HL-60 (cell line): ENCODE data around the gene AIFM1.

Experiments used
- DNase-seq, 2 experiments: peaks; one replicate each; pipeline ENCODE4 v3.0.0-alpha.2; 2010 to 2020; ENCODE audit warnings: low read depth in 1 of 2, low spot score in 1 of 2
- H3K27ac ChIP-seq: fragments of 250-450 bp; sonication (Bioruptor Pico); replicated peaks from 2 replicates; pipeline ENCODE4 v1.5.1; 2020; ENCODE audit warnings: mild to moderate bottlenecking, moderate library complexity
- H3K27me3 ChIP-seq: fragments of 250-450 bp; sonication (Bioruptor Pico); 2 replicates; pipeline ENCODE4 v1.5.1; 2021; ENCODE audit warnings: mild to moderate bottlenecking, moderate library complexity; ENCODE audit not compliant: insufficient read depth, poor library complexity, severe bottlenecking
- H3K4me3 ChIP-seq: replicated peaks from 2 replicates; pipeline ENCODE4 v1.5.1; 2011; ENCODE audit warnings: mild to moderate bottlenecking, control low read depth, low read length; ENCODE audit not compliant: insufficient read depth
- CTCF ChIP-seq: IDR thresholded peaks from one replicate; pipeline ENCODE4 v1.5.1; 2011; ENCODE audit warnings: low read length, control low read depth, inconsistent platforms; ENCODE audit not compliant: insufficient read depth
- GABPA ChIP-seq: IDR thresholded peaks from 2 replicates; pipeline ENCODE4 v1.6.1; 2012; ENCODE audit warnings: low read depth
- POLR2AphosphoS5 ChIP-seq: IDR thresholded peaks from 2 replicates; pipeline ENCODE4 v1.6.1; 2012; ENCODE audit warnings: low read depth
- REST ChIP-seq: IDR thresholded peaks from 2 replicates; pipeline ENCODE4 v1.6.1; 2012; ENCODE audit warnings: low read depth; ENCODE audit not compliant: insufficient replicate concordance
- SPI1 ChIP-seq: IDR thresholded peaks from 2 replicates; pipeline ENCODE4 v1.6.1; 2012; ENCODE audit warnings: low read depth, mild to moderate bottlenecking, borderline replicate concordance

Gene AIFM1

GRCh38 chrX:130086447-130087206 lies 79.0 kb downstream of the AIFM1 start:
- Histone ChIP-seq H3K27ac (peak overlapping the region; percentile 91), H3K27me3 (no peaks in the 10 kb centered on the region), H3K4me3 (peak overlapping the region; percentile 27)
- peak; percentile 79 to 95 for DNase-seq
- TF ChIP-seq REST (no peak), SPI1 (peak; percentile 50; the same call in 1 of the 2 replicates), CTCF (no peak), GABPA (0 out of 2 replicates have a peak, but pooled peaks have one; percentile 11), POLR2AphosphoS5 (peak; percentile 56; the same call in 1 of the 2 replicates)

GRCh38 chrX:130085551-130086446 lies 79.8 kb downstream of the AIFM1 start:
- no peaks in the 10 kb centered on the region for H3K27me3 ChIP-seq
- H3K4me3 ChIP-seq = peak overlapping the region; percentile 27
- peak overlapping the region; percentile 91 for H3K27ac ChIP-seq
- TF ChIP-seq CTCF = no peak
- no peak for TF ChIP-seq REST
- no peak for TF ChIP-seq POLR2AphosphoS5
- TF ChIP-seq SPI1 = no peak
- no peak for TF ChIP-seq GABPA
- DNase-seq = peak in 1 of 2 experiments; percentile 43

- H3K27ac ChIP-seq = peak overlapping the region; percentile 91
- no peak for TF ChIP-seq REST
- TF ChIP-seq SPI1 = peak; percentile 31; the same call in 1 of the 2 replicates
- H3K27me3 ChIP-seq = no peaks in the 10 kb centered on the region
- DNase-seq = peak in 1 of 2 experiments; percentile 77
- H3K4me3 ChIP-seq = peak overlapping the region; percentile 2; the same call in 1 of the 2 replicates
Measured at GRCh38 chrX:130084631-130085237, 80.9 kb downstream of the AIFM1 start.
